Inflammatory macrophage (primary cell): Measurements from ENCODE around the gene SVIL.
"Not testable (repeated sequence)": the region's sequence is repeated elsewhere in the genome, so short reads cannot be mapped to it uniquely, and the experiment has no call there.

Experiments used
- DNase-seq, 2 donors: peaks; one replicate each; pipeline ENCODE4 v3.0.0-alpha.2; 2020 to 2022

Gene SVIL

DNA sequence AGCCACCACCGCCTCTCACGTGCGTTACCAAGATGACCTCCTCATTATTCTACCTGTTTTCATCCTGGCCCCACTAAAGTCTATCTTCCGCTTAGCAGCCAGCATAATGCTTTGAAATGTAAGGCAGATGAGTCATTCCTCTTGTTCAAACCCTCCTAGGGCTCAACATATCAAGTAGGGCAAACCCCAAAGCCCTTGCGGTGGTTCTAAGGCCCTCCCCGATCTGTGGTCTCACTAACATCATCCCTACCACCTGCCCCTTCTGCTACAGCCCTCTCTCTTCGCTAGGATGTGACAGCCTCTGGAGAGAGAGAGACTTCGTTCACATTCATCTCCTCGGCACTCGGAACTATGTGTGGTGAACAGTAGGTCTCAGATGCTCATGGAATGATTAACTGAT is 94.8 kb downstream of the SVIL start:
- DNase-seq: no peak

DNA sequence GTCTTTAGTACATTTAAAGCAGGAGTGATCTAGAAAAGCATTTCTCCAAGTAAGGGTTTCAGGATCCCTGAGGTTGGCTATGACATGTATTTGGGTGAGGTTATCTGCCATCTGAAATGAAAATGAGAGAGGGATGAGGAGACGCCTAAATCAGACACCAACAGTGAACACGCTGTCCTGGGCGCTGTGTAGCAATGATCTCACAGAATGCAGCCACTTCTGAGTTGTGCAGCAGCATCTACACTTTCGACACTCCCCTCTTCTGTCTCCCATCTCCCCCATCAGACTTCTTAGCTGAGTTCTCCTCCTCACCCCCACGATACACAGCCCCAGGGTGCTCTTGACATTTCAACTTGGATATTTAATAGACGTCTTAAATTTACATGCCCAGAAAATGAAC is 95.4 kb downstream of the SVIL start:
- no peak for DNase-seq

DNA sequence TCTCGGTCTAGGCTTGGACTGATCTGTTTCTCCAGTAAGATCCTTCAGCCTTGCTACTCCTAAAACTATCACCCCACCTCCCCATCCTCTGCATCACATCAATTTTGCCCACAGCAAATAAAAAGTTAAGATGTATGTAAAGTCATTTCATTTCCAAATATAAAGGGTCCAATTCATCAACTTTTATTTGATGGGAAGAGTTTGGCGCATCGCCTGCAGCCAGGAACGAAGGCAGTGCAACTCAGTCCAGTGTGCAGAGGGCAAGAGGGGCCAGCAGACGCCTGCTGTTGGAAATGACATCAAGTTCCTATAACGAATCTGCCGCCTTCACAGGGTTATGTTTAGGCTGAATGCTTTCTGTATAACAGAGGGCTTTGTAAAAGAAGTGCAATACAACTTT is 97.0 kb downstream of the SVIL start:
- no peak for DNase-seq

DNA sequence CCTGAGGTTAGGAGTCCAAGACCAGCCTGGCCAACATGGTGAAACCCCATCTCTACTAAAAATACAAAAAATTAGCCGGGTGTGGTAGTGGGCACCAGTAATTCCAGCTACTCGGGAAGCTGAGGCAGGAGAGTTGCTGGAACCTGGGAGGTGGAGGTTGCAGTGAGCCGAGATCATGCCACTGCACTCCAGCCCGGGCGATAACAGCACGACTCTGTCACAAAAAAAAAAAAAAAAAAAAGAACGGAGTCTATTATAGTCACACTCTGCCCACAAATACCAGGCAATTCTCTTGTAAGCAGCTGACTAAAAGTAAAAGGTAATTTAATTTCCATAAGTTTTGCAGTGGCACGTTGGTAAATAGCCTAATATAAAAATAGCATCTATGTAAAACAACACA is 98.1 kb downstream of the SVIL start:
- DNase-seq: not testable (repeated sequence)

DNA sequence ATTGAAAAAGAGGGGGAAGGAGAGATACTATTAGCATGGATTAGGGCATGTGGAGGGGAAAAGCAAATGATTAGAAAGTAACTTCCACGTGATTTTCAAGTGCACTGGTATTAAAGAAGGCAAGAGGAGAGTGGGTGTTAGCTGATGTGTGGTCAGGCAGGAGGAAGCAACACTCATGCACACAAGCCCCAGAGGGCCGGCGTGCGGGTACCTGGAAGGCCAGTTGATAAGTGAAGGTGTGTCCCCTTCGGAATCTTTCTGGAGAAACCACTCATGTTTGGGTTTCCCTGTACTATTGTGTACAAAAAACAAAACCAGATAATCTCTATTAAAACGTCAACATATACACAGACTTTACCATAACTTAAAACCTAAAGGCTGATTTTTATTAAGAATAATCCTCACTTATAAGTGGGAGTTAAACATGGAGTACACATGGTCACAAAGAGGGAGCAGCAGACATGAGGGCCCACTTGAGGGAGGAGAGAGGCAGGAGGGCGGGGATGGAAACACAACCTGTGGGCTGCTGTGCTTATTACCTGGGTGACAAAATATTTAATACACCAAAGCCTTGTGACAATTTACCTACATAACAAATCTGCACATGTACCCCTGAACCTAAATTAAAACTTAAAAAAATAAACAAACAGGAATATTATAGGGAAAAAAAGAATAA is 98.9 kb downstream of the SVIL start:
- DNase-seq: peak; percentile 38 to 57

DNA sequence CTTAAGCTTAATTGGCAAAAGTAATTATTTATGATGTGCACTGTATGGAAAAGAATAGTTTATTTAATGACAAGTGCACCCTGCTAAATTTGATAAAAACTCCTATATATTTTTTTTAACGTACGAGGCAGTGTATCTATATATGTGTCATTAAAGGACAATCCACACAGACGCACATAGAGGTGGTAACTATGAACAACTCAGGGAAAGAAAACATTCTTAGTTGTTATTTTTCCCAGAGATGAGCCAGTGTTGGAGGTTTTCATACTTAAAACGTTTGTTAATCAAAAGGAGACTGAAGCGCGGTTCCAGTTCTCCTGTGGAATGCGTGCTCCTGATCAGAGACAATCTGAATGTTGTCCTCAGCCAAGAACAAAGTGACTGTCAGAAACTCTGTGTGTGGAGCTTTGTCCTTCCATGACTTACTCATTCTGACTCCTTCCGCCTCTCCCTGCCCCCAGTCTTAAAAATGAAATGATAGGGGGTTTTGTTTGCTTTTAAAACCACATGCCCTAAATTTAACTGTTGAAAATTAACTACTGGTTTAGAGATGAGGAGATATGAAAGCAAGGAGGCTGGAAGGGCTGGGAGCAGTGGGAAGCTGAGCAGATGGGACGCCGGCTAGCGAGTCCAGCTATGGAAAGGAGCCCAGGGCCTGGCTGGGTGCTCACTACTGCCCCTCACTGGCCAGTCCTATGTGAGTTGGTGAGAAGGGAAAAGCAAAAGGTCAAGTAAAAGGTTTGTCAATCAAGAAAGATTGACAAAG is 99.6 kb downstream of the SVIL start:
- DNase-seq: no peak

DNA sequence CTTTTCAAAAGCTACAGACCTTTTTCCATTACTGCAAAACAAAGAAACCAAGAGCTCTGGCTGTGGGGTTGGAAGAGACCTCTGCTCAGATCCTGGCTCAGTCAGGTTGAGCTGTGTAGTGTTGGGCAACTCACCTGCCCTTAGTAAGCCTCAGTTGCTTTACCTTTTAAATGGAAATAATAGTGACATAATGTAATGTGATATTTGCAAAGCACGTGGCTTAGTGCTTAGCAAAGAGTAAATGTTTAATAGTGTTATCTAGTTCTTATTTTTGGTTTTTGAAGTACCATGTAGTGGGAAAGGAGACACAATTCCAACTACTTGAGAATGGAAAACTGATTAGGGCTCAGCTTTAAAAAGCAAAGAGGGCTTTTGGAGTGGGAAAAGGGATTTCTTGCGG is 100.2 kb downstream of the SVIL start:
- no peak for DNase-seq

DNA sequence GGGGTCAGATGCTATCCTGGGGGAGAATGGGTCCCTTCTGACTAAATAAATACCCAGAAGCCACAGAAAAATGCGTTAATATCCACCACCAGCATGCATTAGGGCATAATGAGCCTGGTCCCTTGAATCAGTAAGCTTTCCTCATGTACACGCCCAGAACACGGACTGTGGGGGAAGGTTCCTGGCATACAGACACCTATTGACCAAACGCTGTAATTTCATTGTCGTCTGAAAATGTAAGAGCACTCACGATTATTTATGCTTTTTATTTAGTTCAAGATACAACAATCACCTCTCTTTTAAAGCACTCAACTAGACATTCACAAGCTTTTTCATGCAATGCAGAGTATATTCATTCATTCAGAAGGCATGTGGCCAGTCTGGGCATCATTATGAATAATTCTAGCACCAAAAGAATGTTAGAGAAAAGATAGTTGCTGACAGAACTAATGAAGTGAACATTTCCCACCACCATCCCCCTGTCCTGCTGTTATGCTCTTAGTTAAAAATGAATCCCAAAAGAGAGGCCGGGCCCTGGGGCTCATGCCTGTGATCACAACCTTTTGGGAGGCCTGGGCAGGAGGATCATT is 101.0 kb downstream of the SVIL start:
- no peak for DNase-seq

DNA sequence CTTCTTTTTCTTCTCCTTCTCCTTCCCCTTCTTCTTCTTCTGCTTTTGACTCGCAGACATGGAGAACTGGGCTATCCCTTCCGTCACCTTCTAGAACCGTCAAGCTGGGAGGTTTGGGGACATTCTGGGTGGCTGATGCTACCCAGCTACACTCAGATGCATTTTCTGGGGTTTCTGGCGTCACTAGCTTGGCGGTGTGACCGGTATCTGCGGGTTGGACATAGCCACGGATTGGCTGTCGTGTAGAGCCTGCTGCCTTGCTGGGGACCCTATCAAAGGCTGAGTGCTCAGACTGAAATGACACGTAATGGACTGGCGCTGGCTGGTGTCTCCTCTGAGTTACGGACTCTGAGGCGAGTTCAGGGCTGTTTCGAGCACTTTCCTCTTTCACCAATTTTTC is 101.7 kb downstream of the SVIL start:
- peak in 1 of 2 donors; percentile 26 for DNase-seq

DNA sequence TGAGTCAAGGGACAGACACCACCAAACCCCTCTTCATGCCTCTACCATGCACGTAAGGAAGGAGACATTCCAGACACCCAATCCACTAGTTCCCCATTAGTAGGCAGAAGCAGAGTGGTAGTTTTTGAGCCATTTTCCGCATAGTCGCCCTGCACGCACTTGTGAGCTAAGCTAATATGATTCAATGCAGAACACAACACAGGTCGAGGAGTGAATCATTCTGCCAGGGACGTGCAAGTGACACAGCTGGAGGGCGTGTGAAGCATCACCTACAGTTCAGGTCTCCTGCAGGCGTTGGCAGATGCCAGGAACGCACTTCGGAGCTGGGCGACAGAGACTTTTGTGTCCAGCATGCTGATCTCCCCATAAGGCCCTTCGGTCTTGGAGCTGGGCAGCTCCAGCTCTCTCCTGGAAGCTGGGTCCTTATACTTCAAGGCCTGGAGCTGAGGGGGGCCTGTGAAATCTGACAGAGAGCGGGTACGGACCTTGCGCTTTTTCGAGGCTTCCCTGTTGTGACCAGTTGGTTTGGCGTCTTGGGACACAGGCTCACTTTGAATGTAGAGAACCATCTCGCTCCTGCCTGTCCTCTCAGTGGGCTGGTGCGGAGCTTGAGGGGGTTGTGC is 102.4 kb downstream of the SVIL start:
- DNase-seq: no peak

DNA sequence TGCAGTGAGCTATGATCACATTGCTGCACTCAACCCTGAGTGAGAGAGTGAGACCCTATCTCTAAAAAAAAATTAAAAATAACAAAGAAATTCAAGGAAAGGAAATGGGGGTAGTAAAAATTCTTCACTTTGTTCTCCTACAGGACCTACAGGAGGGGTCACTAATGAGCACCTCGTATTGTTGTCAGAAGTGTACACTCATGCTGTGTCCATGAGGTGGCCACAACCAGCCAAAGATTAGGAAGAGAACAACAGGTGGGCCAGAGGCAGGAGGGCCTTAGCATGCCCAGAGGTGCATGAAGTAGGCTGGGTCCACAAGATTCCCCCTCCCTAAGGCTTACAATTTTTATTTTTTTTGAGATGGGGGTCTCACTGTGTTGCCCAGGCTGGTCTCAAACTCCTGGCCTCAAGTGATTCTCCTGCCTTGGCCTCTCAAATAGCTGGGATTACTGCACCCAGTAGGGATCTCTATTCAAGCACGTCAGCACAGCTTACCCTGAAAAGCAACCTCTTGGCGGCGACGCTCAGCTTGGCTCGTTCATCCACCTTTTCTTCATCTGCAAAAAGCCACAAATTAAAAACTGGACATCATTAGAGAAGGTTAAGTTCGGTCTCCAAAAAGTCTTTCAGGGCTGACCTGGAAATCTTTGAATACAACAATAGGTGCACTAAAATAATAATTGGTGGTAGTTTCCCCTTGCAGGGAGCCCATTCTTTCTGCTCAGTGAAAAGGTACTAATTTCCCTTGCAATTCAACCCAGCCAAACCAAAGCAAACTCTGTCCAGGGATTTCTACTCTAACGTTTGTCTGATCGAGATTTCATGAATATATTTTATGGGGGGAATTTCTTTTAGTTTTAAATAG is 104.4 kb downstream of the SVIL start:
- DNase-seq: no peak

DNA sequence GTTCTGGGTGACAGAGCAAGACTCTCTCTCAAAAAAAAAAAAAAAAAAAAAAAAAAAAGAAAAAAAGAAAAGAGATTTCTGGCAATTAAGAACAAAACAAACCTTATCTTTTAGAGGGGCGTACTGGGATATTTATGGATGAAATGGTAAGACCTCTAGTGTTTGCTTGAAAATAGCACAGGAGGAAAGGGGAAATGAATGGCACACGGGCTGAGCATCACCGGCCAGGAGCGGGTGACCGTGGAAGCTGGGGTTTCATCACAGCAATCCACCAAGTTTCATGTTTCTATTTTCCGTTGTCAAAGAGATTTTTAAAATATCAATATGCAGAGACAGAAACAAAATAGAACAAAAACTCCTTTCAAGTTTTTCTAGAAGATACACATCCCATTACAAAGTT is 105.6 kb downstream of the SVIL start:
- DNase-seq: peak in 1 of 2 donors; percentile 26

DNA sequence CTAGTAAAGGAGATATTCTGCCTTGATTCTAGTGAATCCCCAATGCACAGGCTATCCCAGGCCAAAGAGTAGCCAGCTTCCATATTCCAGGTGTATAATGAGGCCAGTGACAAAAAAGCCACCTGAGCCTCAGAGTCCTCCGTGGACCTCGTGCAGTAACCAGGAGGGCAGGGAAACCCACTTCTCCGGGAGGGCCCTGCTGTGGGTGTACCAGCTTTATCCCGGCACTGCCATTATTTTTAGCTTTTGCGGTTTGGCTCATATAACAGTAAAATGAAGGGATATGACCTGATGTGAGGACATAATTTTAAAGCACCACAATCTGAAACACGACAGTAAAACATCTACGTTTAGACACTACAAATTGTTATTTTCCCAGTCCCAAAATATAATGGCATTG is 109.0 kb downstream of the SVIL start:
- DNase-seq: no peak

DNA sequence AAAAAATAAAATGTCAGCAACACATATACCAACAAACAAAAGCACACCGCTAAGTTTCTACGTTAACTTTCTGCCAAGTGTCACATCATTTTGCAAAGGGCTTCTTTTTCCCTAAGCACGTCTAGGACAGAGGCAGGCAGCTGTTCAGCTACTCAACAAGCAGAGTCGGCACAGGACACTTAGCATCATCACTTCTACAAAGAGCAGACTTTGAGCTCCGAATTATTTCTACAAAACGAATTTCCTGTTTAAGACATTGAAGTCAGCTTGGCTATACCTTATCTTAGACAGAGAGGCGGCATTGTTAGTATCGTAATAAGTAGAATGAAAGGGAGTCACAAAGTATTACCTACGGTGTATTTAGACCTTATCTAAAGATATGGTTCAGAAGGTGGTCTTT is 110.1 kb downstream of the SVIL start:
- no peak for DNase-seq

DNA sequence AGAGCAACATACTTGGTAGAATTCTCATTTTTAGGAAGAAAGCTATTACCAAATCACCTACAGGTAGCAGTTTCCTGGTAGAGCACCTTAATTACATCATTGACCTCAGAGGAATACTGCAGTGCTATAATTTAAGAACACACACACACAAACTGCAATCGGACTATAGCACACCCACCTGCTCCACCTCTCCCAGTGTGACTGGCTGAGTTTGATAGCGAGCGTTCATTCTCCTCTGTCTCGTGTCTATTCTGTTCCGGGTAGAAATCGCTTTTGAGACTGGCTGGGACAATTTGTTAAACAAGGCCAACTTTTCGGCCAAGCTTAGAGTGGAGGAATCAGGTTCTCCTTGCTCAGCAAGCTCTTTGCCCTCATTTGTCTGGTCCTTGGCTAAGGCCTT is 110.5 kb downstream of the SVIL start:
- DNase-seq: no peak

DNA sequence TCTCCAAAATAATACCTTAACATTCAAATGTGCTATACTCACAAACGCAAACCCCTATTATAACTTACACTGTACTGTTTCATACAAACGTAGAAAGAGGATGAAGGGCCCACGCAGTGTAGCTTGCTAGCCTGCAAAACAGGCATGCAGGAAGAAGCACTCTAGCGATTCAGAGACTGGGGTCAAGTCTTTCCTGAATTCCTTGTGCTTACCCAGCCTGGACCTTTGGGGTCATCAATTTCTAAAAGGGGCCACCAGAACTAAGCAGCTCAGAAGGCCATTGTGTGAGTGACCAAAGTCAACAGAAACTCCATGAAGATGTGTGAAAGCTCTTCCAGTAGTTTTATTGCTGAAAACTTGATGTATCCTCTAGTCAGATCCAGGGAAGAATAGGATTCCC is 111.9 kb downstream of the SVIL start:
- no peak for DNase-seq

DNA sequence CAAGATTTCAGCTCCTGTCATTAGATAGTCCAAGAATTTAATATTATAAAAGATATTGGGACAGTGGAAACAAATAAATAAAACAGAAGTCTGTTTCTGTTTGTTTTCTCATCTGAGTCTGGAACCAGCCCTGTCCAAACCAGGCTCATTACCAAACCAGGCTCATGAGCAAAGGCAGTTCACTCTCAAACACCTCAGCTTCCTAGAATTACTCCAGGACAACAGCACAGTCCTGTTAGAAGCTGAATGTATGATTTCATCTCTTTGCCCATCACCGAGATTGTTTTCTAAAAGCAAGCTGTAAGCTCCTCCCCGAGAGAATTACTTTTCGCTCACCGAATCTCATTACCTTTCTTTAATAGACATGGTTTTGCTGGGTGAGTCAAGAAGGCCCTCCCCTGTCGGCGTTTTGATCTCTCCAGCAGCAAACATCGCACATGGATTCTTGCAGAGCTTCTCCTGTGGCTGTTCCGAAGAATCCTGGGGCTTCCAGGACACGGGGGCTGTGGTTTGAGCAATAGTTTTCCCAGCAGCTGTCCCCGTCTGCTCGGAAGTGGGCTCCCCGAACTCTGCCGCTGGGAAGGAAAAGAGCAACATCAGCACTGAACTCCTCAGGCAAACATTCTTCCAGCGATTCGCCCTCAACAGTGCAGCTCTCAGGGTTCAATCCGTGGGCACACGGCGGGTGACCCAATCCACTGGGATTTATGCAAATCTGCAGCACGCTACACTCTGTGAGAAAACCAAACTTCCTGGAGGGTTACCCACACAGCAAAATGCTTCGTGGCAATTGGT is 112.5 kb downstream of the SVIL start:
- no peak for DNase-seq

DNA sequence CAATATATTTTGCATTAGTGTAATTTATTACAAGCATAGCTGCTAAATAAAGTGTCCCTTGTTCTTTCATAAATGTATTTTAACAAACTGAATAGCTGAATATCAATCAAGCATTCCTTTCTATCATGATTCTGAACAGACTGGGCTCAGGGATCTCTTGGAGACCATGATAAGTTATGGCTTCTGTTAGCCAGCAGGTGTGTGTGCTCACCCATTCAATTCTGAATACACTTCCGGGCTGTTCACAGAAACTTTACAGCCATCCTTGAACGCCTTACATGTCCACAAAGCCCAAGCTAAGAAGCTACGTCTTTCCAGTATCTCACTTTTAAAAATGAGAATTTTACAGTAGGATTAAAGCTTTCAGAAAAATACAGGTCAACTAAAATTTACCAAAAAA is 115.1 kb downstream of the SVIL start:
- DNase-seq: no peak

DNA sequence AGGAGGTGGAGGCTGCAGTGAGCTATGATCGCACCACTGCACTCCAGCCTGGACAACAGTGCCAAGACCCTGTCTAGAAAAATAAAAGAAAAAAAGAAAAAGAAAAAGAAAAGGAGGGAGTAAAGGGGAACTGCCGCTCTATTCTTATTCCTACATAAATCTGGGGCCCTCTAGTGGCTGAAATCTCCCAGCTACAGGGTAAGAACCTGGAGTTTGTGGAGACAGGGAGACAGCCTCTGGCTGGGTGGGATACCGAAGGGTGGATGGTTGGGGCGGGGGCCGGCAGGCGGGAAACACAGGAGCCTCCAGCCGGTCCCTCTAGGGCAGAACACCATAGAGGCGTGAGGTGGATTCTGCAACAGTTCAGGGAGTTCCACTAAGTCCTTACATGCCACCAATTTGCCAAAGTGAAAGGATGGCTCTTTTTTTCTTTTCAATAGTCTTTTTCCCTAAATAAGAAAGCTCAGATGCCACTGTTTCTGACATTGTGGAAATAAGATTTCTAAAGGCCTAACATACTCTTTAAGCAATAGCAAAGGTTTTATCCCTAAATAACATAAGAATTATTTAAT is 117.3 kb downstream of the SVIL start:
- DNase-seq: peak; percentile 10 to 46

DNA sequence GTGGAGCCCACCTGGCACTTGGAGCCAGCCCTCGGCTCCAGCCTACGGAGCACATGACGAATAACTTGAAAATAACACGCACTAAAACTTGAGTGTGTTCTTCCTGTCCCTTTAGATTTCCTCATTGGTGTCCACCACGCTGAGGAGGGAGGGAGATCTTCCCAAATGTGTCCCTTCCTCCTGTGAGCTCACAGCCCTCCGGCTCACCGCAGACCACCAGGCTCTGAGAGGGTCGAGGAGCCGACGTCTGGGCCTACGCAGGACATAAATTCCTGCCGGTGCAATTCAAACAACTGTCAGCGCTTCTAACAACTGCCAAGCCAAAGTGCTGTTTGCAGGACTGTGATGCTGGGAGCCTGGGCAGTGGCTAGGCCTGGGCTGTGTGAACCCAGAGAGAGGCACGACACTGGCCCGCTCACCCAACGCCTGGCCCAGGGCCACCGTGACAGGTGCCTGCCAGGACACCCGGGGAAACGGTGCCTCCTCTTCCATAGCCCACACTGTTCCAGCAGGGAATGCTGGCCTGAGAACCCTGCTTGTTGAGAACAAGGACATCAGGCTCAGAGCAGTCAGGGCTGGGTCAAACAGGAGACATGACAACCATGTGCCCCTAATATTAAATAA is 118.3 kb downstream of the SVIL start:
- DNase-seq: not testable (repeated sequence)

DNA sequence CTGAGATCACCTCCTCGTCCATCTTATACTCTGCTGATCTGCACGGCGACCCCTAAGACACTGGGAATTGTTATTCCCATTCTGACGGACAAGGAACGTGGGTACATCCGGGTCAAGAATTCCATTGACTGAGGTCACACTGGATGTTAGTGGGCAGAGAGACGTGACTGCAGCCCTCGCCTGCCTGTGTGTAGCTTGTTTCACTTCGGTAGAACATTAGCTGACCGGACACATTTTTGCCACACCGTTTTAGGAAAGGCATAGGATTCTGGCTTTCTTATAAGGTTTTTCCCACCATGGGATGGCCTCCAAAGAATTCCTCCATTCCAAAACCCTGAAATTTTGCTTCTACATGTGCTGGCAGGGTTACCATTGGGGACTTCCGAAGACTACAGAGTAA is 118.9 kb downstream of the SVIL start:
- not testable (repeated sequence) for DNase-seq
